Adrenal gland (tissue), 12 donors: ENCODE measurements around the gene MYH9. TPM values are rescaled to one million over a fixed set of nuclear protein-coding genes. Genes with fewer than 3 reads are reported as not detected.
A peak's percentile ranks its signal among the peaks of the same experiment; 100 is the strongest.
"Not testable (repeated sequence)": the region's sequence is repeated elsewhere in the genome, so short reads cannot be mapped to it uniquely, and the experiment has no call there.

ENCODE experiments used
- DNase-seq, 7 donors: peaks; one replicate each; pipeline ENCODE4 v3.0.0-alpha.2; 2019 to 2020
- H3K27ac ChIP-seq, 5 donors: fragments of 200-600 bp; sonication (generic) in 4 of 5; 1 replicate in 3 of 5; 2 replicates in 2 of 5; pipeline versions ENCODE4 v1.5.1 to v1.8.0; 2016 to 2020; ENCODE audit warnings: mild to moderate bottlenecking in 1 of 5
- H3K27me3 ChIP-seq: fragments of 200-600 bp; 2 replicates; pipeline ENCODE4 v1.8.0; 2021
- H3K36me3 ChIP-seq, 2 donors: fragments of 200-600 bp; replicated peaks in 1 of 2; 1 replicate in 1 of 2; 2 replicates in 1 of 2; pipeline versions ENCODE4 v1.5.1 to v1.8.0; 2018 to 2022
- H3K4me1 ChIP-seq, 2 donors: fragments of 200-600 bp; replicated peaks in 1 of 2; 1 replicate in 1 of 2; 2 replicates in 1 of 2; pipeline versions ENCODE4 v1.5.1 to v1.8.0; 2018 to 2021
- H3K4me3 ChIP-seq, 4 donors: fragments of 200-600 bp; sonication (generic) in 3 of 4; one replicate each; pipeline ENCODE4 v1.5.1; 2016 to 2018
- H3K9me3 ChIP-seq, 3 donors: fragments of 200-600 bp; sonication (generic) in 1 of 3; replicated peaks in 1 of 3; 1 replicate in 2 of 3; 2 replicates in 1 of 3; pipeline versions ENCODE4 v1.5.1 to v1.8.0; 2016 to 2021
- POLR2A ChIP-seq, 2 donors: fragments of 450-650 bp; IDR thresholded peaks; one replicate each; pipeline ENCODE4 v1.6.1; 2017; ENCODE audit warnings: antibody characterized with exemption in 2 of 2, mild to moderate bottlenecking in 2 of 2, moderate library complexity in 1 of 2
- WGBS, 4 donors: extraction: QIAGEN DNeasy Blood & Tissue Kit in 2 of 4; methylation state at CpG; one replicate each; pipeline versions ENCODE4 v1.1.5 to v1.1.7; 2013 to 2017; 5-methylcytosine and 5-hydroxymethylcytosine counted together
- intact Hi-C, 2 donors: fragments of 100-400 bp; cut with DNase I; formaldehyde crosslinking; loops; one replicate each; pipeline versions ENCODE4 v1.14.1 to v1.15.0; 2022 to 2023
- polyA plus RNA-seq, 3 donors: library from polyadenylated mRNA; stranded (reverse); fragments of 200-250 nt in 2 of 3; fragments of 350-450 nt in 1 of 3; fragmentation: Illumina TruSeq in 1 of 3; extraction: RNeasy Lipid Tissue Mini Kit (QIAGEN cat#74804) in 1 of 3; gene quantifications; one replicate each; pipeline ENCODE4 v1.2.3, GENCODE V29; 2013 to 2014
- total RNA-seq, 9 donors: library from RNA; depleted of rRNA in 4 of 9; stranded (reverse); fragments of >200 nt in 4 of 9; fragments of 120-200 nt in 1 of 9; fragmentation: NEBNext Ultra II Directional in 1 of 9; extraction: Animal tissue kit (Norgen Biotek cat#: 25700) in 1 of 9; gene quantifications; one replicate each; pipeline versions ENCODE4 v1.1.0 to v1.2.4, GENCODE V29; 2013 to 2023
- TF ChIP-seq, protein P1 (sequence below), 6 experiments: fragments of 450-650 bp in 4 of 6; fragments of 200-600 bp in 2 of 6; sonication (generic) in 1 of 6; IDR thresholded peaks; 1 replicate in 5 of 6; 2 replicates in 1 of 6; pipeline versions ENCODE4 v1.5.1 to v1.8.0; 2016 to 2021; ENCODE audit warnings: antibody characterized with exemption in 6 of 6, mild to moderate bottlenecking in 2 of 6, moderate library complexity in 1 of 6
- donor health status: healthy with polysubstance abuse.
- donor health status: Bipolar disorder and iron deficiency.
- donor health status: DM: yes; HTN: yes; CAD: no.
- donor health status: DM: no; HTN: no; CAD: no.
- donor health status: DM: no; HTN: no; CAD: no.
- donor health status: DM: yes; HTN: yes; CAD: no.

Gene MYH9
- total and polyA plus RNA-seq, 12 donors: 96.2 to 427 (median 319) TPM

GRCh38 chr22:36294293-36294620 is 93.5 kb downstream of the MYH9 start:
- WGBS, 4 donors: 87 to 96% (median 92%) methylated on average over 7 of the region's 7 CpGs
- H3K4me1 ChIP-seq: no peaks in the 10 kb centered on the region
- DNase-seq: no peak
- intact Hi-C loops: no loop called here
- H3K9me3 ChIP-seq: no peaks in the 10 kb centered on the region
- no peak overlapping the region for H3K4me3 ChIP-seq
- no peak overlapping the region for H3K27ac ChIP-seq
- TF ChIP-seq POLR2A (IDR thresholded peaks at IDR 0.05): no peak
- TF ChIP-seq, protein P1, sequence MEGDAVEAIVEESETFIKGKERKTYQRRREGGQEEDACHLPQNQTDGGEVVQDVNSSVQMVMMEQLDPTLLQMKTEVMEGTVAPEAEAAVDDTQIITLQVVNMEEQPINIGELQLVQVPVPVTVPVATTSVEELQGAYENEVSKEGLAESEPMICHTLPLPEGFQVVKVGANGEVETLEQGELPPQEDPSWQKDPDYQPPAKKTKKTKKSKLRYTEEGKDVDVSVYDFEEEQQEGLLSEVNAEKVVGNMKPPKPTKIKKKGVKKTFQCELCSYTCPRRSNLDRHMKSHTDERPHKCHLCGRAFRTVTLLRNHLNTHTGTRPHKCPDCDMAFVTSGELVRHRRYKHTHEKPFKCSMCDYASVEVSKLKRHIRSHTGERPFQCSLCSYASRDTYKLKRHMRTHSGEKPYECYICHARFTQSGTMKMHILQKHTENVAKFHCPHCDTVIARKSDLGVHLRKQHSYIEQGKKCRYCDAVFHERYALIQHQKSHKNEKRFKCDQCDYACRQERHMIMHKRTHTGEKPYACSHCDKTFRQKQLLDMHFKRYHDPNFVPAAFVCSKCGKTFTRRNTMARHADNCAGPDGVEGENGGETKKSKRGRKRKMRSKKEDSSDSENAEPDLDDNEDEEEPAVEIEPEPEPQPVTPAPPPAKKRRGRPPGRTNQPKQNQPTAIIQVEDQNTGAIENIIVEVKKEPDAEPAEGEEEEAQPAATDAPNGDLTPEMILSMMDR (IDR thresholded peaks at IDR 0.05): no peak
- peaks cover 0 to 85% of the 10 kb centered on the region in 2 donors for H3K36me3 ChIP-seq
- H3K27me3 ChIP-seq: no peaks in the 10 kb centered on the region

DNA sequence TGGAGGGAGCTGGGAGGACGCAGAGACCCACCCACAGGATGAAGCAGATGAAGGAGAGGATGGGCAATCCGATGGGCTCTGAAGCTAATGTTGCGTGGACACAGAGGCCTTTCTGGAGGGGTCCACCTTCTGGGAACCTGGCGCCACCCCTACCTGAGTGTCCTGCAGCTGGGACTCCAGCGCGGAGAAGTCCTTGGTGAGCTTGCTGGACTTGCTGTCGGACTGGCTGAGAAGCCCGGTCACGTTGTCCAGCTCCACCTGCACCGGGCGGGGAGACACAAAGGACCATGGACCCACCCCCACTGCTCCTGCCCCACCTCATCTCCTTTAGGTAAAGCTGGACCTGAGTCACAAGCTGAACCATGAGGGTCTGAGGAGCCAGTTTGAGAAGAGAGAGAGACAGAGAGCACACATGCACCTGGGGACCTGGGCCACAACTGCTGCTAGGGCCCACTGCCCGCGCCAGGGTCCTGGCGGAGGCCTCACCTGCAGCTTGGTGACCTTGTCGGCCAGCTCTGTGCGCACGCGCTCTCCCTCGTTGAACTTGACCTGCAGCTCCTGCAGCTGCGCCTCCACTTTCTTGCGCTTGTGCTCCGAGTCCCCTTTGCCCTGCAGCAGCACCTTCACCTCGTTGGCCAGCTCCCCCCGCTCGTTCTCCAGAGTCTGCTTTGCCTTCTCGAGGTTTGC is 94.0 kb downstream of the MYH9 start:
- TF ChIP-seq POLR2A (IDR thresholded peaks at IDR 0.05): no peak
- peaks cover 0 to 85% of the 10 kb centered on the region in 2 donors for H3K36me3 ChIP-seq
- WGBS, 4 donors: 88 to 91% (median 89%) methylated on average over 15 to 26 of the region's 26 CpGs
- intact Hi-C loops: no loop called here
- H3K4me1 ChIP-seq: no peaks in the 10 kb centered on the region
- H3K27me3 ChIP-seq: no peaks in the 10 kb centered on the region
- no peak overlapping the region for H3K27ac ChIP-seq
- no peaks in the 10 kb centered on the region for H3K9me3 ChIP-seq
- peak in 1 of 7 donors; percentile 15 for DNase-seq
- no peak overlapping the region for H3K4me3 ChIP-seq

DNA sequence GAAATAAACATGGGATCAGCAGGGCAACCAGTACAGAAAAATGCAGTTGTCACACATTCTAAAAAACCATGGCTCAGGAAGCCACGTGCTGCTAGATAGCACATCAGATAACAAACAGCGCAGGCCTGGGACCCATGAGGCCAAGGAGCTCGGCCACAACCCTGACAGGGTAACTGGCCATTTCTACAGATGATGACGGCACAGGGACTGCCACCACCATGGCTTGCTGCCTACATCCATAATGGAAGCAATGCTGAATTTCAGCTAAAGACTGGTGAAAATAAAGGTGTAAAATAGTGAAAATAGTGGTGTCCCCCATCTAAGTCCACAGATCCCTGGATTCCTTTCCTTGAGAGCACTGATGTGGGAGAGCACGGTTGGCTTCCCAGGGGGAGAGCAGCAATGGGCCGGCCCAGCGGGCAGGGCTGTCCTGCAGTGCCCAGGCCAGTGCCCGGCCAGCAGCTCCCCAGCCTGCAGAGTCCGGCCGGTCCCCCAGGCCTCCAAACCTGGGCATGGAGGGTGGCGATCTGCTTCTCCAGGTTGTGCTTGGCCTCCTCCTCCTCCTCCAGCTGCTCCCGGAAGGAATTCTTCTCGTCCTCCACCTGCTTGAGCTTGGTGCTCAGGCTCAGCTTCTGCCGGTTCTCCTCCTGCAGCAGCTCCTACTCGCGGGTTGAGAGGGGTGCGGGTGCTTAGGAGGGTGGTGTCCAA is 94.8 kb downstream of the MYH9 start:
- 89 to 95% (median 91%) methylated on average over 10 to 17 of the region's 17 CpGs for WGBS, 4 donors
- no peak for DNase-seq
- TF ChIP-seq, protein P1 (IDR thresholded peaks at IDR 0.05): no peak
- TF ChIP-seq POLR2A (IDR thresholded peaks at IDR 0.05): no peak
- no peak overlapping the region for H3K27ac ChIP-seq
- H3K27me3 ChIP-seq: no peaks in the 10 kb centered on the region
- H3K9me3 ChIP-seq: no peaks in the 10 kb centered on the region
- H3K4me3 ChIP-seq: no peak overlapping the region
- H3K4me1 ChIP-seq: no peaks in the 10 kb centered on the region
- peaks cover 0 to 85% of the 10 kb centered on the region in 2 donors for H3K36me3 ChIP-seq
- intact Hi-C loops: no loop called here

- WGBS, 4 donors: 90 to 93% (median 93%) methylated on average over 19 to 29 of the region's 29 CpGs
- H3K27ac ChIP-seq: no peak overlapping the region
- no peaks in the 10 kb centered on the region for H3K4me1 ChIP-seq
- intact Hi-C loops: no loop called here
- DNase-seq: peak in 1 of 7 donors; percentile 17
- H3K36me3 ChIP-seq: peaks cover 0 to 85% of the 10 kb centered on the region in 2 donors
- no peak overlapping the region for H3K4me3 ChIP-seq
- H3K9me3 ChIP-seq: no peaks in the 10 kb centered on the region
- TF ChIP-seq POLR2A (IDR thresholded peaks at IDR 0.05): no peak
- TF ChIP-seq, protein P1 (IDR thresholded peaks at IDR 0.05): no peak
- no peaks in the 10 kb centered on the region for H3K27me3 ChIP-seq
Measured at GRCh38 chr22:36291831-36292740, 95.7 kb downstream of the MYH9 start.

GRCh38 chr22:36290391-36291075 is 97.2 kb downstream of the MYH9 start:
- H3K9me3 ChIP-seq, H3K27ac ChIP-seq, intact Hi-C loops, H3K4me3 ChIP-seq, H3K27me3 ChIP-seq: not testable (repeated sequence)
- Histone ChIP-seq H3K4me1 (peaks cover 7 to 13% of the 10 kb centered on the region in 2 donors), H3K36me3 (peaks cover 0 to 85% of the 10 kb centered on the region in 2 donors)
- 93 to 97% (median 95%) methylated on average over 6 to 19 of the region's 40 CpGs for WGBS, 4 donors
- peak in 1 of 7 donors; percentile 15 for DNase-seq

DNA sequence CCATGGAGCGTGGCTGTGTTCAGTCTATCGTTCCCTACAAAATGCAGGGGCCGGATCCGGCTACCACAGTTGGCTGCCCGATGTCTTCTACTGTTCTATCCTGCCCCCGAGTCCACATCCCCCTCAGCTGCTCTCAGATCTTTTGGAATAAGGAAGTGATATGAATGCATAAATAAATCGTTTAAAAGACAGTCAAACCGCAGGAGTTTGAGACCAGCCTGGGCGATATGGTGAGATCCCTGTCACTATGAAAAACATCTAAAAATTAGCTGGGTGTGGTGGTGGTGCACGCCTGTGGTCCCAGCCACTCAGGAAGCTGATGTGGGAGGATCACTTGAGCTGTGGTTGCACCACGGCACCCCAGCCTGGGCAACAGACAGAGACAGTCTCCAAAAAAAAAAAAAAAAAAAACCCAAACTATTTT is 97.8 kb downstream of the MYH9 start:
- not testable (repeated sequence) for H3K4me3 ChIP-seq, H3K27me3 ChIP-seq, H3K27ac ChIP-seq, H3K9me3 ChIP-seq
- 85 to 96% (median 93%) methylated on average over 10 to 11 of the region's 11 CpGs for WGBS, 4 donors
- intact Hi-C loops: loop anchor here in 1 of 2 donors (10.0 kb wide), 1 partner anchor 95 kb away; no protein-coding TSS in a partner anchor
- DNase-seq: peak in 1 of 7 donors; percentile 7
- peaks cover 0 to 85% of the 10 kb centered on the region in 2 donors for H3K36me3 ChIP-seq
- H3K4me1 ChIP-seq: peaks cover 12 to 19% of the 10 kb centered on the region in 2 donors
